Stimulated activated CD8-positive, alpha-beta memory T cell treated with anti-CD3 and anti-CD28 coated beads, Interleukin-4, amount 100 ng/mL, for 24 hours (primary cell): ENCODE data around the gene ZNF568.
A peak's percentile ranks its signal among the peaks of the same experiment; 100 is the strongest.

Source experiments
- DNase-seq: peaks from one replicate; pipeline ENCODE4 v3.0.0-alpha.2; 2020; ENCODE audit warnings: low read depth

Gene ZNF568

DNA sequence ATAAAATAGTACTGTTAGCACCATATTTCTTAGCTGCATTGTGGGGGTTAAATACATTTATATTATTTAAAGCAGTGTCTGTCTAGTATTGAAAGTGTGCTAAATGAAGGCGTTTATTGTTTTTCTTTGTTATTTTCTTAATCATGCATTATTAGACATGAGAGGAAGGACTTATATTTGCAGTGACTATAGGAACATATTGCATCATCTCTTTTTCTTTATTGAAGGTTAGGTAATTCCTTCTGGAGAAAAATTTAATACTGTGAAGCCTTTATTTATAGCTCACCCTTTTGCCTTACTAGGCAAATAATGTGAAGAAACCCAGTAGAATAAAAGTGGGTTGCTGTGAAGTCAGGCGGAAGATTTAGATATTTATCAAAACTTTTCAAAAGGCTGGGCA, 83.2 kb downstream of the ZNF568 start:
- no peak for DNase-seq

GRCh38 chr19:37007587-37008220, 91.6 kb downstream of the ZNF568 start:
- peak; percentile 18 for DNase-seq

DNA sequence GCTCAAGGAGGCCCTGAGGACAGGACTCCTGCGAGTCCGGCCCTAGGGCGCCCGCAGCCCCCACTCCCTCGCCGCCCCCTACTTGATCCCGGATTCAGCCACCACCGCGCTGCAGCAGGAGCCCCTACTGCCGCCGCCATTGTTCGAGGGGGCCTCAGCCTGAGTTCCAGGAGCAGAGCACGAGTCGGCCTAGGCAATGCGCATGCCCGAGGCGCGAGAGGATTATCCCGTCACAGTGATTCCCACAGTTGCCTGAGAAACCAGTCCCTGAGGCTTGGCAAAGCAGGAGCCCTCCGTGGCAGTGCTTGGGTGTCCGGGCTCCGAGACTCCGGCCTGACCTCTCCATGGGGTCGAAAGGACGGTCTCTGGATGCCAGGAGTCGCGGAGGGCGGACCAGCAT, 93.7 kb downstream of the ZNF568 start:
- no peak for DNase-seq

- DNase-seq, result no peak
Observed at GRCh38 chr19:37012093-37012745, 96.1 kb downstream of the ZNF568 start.

GRCh38 chr19:37014456-37014855, 98.3 kb downstream of the ZNF568 start:
- DNase-seq, result no peak

- DNase-seq, result no peak
Observed at GRCh38 chr19:37045140-37045539, 129.0 kb downstream of the ZNF568 start.
